GM21717 (cell line): ENCODE results near the gene ZBTB8A.
"Not testable (repeated sequence)": the region's sequence is repeated elsewhere in the genome, so short reads cannot be mapped to it uniquely, and the experiment has no call there.

Source experiments
- ATAC-seq: cut with Tn5 transposase; IDR thresholded peaks from one replicate; pipeline ENCODE4 v1.9.1; 2021; ENCODE audit warnings: mild to moderate bottlenecking, moderate library complexity; ENCODE audit not compliant: unreplicated experiment

ZBTB8A gene

DNA sequence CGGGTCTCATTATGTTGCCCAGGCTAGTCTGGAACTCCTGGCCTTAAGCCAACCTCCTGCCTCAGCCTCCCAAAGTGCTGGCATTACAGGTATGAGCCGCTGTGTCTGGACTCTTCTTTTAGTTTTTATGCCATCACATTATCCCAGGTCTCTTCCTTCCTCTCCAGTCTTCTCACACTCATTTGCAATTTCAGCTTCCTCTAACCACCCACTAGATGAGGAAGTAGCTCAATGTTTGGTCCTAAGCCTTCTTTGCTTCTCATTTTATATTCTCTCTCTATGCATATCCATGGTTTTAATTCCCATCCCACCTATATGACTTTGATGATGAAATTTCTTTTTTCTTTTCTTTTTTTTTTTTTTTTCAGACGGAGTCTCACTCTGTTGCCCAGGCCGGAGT, 3.1 kb upstream of the ZBTB8A start:
- no peak for ATAC-seq

DNA sequence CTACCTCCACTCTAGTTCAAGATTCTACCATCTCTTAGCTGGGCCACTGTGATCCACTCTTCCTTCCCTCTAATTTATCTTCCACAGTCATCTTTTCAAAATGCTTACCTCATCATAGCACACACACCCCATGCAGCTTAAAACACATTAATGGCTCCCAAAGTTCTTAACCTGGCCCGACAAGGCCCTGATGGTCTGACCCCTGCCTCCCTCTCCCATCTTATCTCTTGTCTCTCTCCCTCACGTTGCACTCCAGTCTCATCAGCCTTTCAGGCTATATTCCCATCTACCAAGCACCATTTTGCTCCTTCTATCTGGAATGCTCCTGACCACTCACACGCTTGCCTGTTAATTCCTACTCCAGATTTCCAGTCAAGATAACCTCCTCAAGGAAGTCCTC, 2.5 kb upstream of the ZBTB8A start:
- ATAC-seq, result no peak

DNA sequence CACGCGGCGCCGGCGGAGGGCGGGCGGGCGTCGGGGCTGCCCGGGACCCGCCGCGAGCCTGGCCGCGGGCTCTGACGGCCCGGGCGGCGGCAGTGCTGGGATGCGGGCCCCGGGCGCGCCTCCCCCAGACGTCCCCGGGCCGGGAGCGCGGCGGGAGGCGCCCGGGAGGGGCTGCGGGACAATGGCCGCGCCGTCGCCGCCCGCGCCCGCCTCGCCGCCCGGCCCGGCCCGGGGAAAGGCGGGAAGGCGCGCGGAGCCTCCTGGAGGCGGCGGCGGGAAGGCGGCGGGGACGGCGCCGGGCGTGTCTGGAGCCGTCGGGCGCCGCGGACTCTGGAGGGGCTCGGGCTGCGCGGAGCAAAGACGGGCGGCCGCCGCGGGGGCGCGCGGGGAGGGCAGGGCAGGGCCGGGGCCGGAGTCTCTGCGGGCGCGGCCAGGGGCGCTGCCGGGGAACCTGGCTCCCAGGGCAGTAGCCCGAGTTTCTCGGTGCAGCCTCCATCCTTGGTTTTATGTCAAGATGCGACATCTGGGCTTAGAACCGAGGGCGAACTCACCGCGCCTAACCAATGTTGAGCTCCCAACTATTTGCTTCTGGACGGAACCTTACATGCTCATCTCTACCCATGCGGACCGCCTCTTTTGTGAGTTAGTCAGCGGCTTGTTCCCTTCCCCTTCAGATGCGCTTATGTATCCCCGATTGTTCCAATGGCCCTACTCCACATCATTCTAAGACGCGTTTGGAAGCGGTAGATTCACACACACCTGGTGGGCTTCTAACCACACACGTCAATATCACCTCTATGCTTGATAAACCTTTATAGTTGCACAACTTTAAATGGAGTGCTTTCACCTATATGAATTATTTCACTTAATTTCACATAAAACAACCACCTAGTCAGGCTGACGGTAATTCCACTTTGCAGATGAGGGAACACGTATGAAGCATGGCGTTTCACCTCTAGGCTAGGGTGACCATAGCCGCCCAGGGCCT, 651 bp downstream of the ZBTB8A start:
- no peak for ATAC-seq

DNA sequence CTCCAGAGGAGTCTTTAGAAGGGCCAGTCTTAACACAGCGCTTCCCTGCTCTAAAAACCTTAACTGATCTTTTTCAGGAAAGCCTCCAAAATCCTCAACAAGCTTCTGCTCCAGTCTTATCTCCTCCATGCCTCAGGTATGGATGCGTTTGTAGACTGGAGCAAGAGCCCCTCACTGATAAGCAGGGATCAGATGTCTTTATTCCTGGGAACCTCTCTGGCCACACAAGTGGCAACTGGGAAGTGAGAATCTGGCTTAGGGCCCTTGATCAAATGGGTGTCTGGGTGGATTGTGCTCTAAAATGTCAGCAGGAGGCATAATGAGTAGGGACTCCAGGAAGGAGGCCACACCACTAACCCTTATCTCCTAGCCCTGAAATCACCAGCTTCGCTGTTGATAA, 1.4 kb downstream of the ZBTB8A start:
- ATAC-seq, result no peak

DNA sequence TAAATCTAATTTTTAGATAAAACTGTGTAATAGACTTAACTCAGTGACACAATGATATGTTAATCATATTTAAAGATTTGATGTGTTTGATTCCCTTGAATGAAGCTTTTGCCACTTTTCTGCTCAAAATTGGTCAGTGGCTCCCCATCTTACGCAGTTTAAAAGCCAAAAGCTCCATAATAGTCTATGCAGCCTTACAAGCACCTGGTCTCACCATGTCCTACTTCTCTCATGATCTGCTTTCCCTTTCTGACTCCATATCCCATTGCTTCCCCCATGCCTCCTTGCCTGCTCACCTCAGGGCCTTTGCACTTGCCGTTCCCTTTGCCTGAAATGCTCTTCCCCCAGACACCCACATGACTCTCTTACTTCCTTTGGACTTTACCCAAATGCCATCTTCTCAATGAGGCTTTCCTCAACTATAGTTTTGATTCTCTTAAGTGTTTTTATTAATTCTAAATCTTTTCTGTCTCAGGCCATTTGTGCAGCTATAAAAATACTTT, 1.9 kb downstream of the ZBTB8A start:
- no peak for ATAC-seq

DNA sequence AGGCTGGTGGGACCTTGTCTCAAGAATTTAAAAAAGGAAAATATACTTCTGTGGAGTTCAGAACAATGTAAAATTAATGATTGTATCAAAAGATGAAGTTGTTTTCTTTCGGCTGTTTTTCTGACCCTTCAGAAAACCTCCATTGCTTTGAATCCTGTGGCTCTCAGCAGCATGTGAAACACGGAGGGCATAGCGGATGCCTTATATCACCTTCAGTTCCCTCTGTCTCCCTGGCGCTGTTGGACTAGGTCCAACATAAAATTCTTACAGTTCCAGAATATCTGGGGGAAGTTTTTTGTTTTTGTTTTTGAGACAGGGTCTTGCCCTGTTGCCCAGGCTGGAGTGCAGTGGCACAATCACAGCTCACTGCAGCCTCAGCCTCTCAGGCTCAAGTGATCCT, 7.4 kb downstream of the ZBTB8A start:
- no peak for ATAC-seq

DNA sequence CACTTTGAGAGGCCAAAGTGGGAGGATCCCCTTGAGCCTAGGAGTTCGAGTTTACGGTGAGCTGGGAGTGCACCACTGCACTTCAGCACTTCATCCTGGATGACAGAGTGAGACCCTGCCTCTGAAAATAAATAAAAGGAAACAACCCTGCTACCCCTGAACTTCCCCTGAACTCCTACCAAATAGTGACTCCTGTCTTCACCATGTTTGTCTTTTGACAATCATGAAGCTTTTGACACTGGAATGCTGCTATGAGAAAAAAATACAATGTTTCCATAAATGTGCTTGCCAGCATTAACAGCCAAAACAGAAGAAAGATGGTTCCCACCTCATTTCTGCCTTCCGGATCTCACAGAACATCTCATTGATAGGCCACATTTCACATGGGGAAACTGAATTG, 10.4 kb downstream of the ZBTB8A start:
- ATAC-seq, result no peak

DNA sequence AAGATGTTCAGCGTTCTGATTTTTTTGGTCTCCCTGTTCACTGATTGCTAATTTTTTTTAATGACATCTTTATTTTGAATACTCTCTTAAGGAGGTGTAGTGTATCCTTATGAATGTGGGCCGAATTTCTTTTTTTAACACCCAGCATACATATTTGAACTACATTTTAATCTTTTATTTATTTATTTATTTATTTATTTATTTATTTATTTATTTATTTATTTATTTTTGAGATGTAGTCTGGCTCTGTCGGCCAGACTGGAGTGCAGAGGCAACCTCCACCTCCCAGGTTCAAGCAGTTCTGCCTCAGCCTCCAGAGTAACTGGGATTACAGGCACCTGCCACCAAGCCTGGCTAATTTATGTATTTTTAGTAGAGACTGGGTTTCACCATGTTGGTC, 15.1 kb downstream of the ZBTB8A start:
- no peak for ATAC-seq

DNA sequence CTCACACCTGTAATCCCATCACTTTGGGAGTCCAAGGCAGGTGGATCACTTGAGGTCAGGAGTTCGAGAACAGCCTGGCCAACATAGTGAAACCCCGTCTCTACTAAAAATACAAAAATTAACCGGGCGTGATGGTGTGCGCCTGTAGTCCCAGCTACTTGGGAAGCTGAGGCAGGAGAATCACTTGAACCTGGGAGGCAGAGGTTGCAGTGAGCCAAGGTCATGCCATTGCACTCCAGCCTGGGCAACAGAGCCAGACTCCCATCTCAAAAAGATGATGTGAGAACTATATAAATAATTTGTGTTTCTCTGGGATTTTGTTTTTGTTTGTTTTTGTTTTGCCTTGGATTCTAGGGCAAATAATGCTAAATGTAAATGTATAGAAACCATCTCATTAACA, 17.8 kb downstream of the ZBTB8A start:
- not testable (repeated sequence) for ATAC-seq

DNA sequence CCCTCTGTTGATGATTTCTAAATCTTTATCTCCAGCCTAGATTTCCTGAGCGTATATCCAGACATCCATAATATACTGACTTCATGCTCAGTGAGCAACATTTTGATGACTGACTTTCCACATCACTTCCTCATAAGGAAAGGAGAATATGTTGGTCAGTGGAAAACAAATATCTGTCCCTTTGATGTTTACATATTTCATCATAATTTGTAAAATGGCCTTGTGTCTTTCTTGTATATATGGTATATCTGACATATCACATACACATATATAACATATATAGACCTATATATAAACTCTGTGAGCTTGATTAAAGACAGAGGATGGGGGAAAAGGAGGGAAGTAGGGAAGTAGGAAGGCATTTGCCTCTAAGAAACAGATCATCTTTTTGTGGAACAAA, 18.6 kb downstream of the ZBTB8A start:
- ATAC-seq, result no peak

DNA sequence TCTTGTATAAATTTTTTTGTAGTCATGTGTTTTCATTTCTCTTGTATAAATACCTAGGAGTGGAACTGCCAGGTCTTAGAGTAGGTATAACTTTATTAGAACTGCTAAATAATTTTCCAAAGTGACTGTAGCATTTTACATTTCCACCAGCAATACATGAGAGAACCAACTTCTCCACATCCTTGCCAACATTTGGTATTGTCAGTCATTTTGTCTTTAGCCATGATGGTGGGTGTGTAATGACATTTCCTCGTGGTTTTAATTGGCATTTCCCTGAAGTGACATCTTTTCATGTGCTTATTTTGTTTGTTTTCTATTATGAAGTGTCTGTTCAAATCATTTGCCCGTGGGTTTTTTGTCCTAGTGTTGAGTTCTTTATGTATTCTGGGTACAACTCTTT, 29.7 kb downstream of the ZBTB8A start:
- no peak for ATAC-seq

DNA sequence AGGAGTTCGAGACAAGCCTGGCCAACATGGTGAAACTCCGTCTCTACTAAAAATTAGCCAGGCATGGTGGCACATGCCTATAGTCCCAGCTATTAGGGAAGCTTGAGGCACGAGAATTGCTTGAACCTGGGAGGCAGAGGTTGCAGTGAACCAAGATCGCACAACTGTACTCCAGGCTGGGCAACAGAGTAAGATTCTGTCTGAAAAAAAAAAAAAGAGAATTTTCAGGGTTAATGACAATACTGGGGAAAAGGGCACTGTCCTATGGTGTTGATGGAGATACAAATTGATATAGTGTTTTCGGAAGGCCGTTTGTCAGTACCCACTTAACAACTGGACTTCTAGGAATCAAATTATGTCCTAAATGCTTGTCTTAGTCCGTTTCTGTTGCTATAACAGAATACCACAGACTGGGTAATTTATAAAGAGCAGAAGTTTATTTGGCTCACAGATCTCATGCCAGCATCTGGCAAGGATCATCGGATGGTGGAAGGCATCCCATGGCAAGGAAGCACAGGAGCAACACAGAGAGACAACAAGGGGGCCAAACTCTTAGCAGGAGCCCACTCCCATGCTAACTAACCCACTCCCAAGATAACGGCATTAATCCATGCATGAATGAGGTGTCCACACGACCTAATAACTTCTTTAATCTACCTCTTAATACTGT, 41.3 kb downstream of the ZBTB8A start:
- ATAC-seq, result no peak

DNA sequence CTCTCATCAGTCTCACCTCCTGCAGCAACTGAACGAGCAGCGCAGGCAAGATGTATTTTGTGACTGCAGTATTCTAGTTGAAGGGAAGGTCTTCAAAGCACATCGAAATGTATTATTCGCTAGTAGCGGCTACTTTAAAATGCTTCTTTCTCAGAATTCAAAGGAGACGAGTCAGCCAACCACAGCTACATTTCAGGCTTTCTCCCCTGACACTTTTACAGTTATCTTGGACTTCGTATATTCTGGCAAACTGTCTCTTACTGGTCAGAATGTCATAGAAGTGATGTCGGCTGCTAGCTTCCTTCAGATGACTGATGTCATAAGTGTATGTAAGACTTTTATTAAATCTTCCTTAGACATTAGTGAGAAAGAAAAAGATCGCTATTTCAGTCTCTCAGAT, 53.7 kb downstream of the ZBTB8A start:
- no peak for ATAC-seq

DNA sequence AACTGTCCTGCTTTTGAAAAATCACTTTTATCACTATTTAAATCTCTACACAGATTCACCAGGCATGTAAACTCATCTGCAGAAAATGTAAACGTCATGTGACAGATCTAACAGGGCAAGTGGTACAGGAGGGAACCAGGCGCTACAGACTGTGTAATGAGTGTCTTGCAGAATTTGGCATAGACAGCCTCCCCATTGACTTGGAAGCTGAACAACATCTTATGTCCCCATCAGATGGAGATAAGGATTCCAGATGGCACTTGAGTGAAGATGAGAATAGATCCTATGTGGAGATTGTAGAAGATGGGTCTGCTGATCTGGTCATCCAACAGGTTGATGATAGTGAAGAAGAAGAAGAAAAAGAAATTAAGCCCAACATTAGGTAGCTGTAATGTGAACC, 60.8 kb downstream of the ZBTB8A start:
- no peak for ATAC-seq

DNA sequence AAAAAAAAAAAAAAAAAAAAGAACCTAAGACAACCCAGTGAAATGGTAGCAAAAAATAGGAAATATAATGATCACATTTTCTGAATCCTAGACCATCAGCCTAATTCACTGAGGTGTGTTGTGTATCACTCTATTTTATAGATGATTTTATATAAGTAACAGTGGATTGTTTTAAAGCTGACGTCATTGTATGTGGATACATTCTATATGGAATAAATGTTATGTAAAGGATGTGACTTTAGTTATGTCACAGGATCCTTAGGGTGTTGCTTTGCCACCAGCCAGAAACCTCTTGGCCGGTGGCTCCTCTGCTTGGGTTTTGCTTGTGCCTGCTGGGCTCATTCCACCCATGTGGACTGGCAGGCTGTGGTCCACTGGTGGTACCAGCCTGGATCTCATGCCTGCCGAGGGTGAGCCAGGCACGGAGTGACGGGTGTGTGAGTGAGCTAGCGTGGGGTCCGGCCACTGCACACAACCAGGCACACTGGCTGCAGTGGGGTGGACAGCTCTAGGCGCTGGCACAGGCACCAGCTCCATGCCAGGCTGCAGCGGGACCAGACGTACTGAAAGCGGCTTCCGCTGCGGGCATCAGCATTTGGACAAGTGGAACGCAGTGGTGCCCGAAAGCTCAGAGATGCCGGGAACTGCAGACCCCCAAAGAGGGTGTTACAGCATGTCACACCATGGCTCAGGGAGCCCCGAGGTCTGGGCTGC, 66.6 kb downstream of the ZBTB8A start:
- no peak for ATAC-seq

DNA sequence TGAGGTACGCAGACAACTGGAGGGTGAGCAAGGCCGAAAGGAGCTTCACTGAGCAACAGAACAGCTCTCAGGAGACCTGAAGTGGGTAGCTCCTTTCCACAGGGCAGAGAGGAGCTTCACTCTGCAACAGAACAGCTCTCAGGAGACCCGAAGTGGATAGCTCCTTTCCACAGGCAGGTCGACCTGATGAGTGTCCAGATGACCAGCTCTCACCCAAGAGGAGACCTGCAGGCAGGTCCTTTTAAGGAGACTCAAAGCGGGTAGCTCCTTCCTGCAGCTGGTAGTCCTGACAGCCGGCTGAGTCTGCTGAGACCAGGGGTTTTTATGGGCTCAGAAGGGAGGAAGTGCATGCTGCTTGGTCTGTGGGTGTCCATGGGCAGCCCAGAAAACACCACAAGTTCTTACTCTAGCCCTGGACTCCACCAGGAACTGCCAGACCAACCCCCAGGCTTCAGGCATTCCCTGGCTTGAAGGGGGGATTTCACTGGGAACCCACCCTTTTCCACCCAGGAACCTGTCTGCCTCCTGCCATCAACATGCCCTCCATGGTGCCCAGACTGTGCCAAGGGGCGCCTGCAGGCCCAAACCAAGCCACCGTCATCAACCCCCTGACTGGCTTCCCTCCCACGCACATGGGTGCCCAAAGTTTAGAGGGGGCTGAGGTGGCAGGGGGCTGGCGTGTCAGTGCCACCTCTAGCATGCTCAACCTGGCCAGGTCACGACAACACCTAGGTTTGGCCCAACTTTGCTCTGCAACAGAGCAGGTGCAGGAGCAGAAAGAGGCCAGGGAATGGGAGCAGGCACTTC, 67.5 kb downstream of the ZBTB8A start:
- no peak for ATAC-seq

DNA sequence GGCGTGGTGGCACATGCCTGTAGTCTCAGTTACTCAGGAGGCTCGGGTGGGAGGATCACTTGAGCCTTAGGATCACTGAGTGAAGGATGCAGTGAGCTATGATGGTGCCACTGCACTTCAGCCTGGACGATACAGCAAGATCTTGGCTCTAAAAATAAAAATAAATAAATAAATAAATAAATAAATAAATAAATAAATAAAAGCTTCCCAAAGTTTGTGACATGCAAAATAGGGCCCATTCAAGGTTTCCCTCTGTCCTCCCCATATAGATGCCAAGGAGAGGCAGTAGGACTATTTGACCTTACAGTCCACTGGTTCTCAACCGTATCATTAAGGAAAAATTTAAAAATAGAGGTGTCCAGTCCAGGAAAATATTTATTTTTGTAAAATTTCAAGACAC, 70.0 kb downstream of the ZBTB8A start:
- no peak for ATAC-seq

DNA sequence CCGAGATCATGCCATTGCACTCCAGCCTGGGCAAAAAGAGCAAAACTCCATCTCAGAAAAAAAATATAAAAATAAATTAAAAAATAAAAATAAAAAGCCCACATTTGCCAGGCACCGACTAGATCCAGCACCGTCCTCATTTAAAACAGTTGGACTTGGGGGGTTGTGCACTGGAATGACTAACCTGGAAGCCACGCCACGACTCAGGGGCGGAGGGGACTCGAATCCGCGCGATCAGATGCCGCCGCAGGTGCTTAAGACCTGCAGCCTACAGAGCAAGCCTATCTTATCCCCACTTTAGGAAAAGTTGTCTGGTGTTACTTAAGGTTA, 72.6 kb downstream of the ZBTB8A start:
- ATAC-seq, result no peak

DNA sequence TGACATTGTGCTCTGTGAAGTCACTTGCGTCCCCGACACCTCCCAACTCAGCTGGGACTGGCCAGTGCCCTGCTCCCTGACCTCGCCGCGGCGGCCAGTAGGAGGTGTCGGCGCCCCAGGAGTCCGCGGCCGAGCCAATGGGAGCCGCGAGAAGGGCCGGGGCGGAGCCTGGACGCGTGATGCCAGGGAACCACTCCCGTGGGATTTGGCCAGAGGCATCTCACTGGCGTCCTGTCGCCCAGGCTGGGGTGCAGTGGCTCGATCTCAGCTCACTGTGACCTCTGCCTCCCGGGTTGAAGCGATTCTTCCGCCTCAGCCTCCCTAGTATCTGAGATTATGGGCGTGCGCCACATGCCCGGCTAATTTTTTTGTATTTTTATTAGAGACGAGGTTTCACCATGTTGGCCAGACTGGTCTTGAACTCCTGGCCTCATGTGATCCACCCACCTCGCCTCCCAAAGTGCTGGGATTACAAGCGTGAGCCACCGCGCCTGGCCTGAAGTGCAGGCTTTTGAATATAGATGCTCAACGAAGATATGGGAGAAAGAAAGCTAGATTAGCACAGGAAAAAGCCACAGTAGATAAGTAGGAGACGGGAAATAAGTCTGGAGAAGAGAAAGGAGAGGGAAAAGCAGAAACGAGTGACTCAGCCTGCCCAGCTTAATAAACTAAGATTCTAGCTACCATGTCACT, 73.1 kb downstream of the ZBTB8A start:
- ATAC-seq, result no peak

DNA sequence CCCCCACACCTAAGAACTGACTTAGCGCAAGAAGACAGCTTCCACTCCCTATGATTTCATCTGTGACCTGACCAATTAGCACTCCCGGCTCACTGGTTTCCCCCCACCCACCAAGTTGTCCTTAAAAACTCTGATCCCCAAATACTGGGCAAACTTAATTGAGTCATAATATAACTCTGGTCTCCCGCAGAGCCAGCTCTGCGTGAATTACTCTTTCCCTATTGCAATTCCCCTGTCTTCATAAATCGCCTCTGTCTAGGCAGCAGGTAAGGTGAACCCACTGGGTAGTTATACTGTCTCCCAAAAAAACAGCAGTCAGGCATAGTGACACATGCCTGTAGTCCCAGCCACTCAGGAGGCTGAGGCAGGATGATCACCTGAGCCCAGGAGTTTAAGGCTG, 74.2 kb downstream of the ZBTB8A start:
- ATAC-seq, result no peak
